Measurements from ENCODE around the gene TINCR. TPM values are rescaled to one million over a fixed set of nuclear protein-coding genes. Genes with fewer than 3 reads are reported as not detected.

The TINCR gene
- total and polyA plus RNA-seq, 2 donors (not counting 3 experiments of a cell fraction or from before 2014, with no cell fraction given): 0.01 TPM; not detected in 1

GRCh38 chr19:5526691-5527090, 41.1 kb downstream of the TINCR start:
- DNase-seq (ENCODE audit: low read depth, low spot score) (no peak), FAIRE-seq (no peak)
- BruUV-seq (replicated peaks): no TSS peak
- no peaks in the 10 kb centered on the region for H3K4me1 ChIP-seq (ENCODE audit: control insufficient read depth, extremely low read depth, insufficient read depth, low read length)
- no peak overlapping the region for H3K9ac ChIP-seq (replicated peaks; ENCODE audit: extremely low read depth, insufficient read depth, low read length)
- no peak overlapping the region for H3K4me3 ChIP-seq (replicated peaks in 1 of 3; ENCODE audit: insufficient read depth in 1 of 3, low read depth in 1 of 3, low read length in 3 of 3)
- intact Hi-C loops (cut with micrococcal nuclease) (no loop called here), dilution Hi-C loops (cut with MboI; ENCODE audit: extremely low pct_ligation_motif_present, low sequenced_read_pairs) (no loop called here)
- no peaks in the 10 kb centered on the region for H3K9me1 ChIP-seq (replicated peaks; ENCODE audit: control insufficient read depth, extremely low read depth, insufficient read depth, low read length)
- no peak overlapping the region for H3K4me2 ChIP-seq (ENCODE audit: insufficient read depth, low read length)
- H4K20me1 ChIP-seq (replicated peaks; ENCODE audit: control insufficient read depth, extremely low read depth, insufficient read depth, low read length): no peaks in the 10 kb centered on the region
- H2AFZ ChIP-seq (ENCODE audit: low read depth, low read length): no peak overlapping the region
- H3K9me3 ChIP-seq (replicated peaks; ENCODE audit: control insufficient read depth, insufficient read depth, low read length): no peaks in the 10 kb centered on the region
- no peaks in the 10 kb centered on the region for H3K79me2 ChIP-seq (ENCODE audit: control insufficient read depth, insufficient read depth, low read length)
- CTCF ChIA-PET: no interaction called here
- H3K36me3 ChIP-seq (ENCODE audit: control insufficient read depth in 2 of 2, extremely low read depth in 1 of 2, insufficient read depth in 2 of 2, low read length in 2 of 2): no peaks in the 10 kb centered on the region
- no peak overlapping the region for H3K27ac ChIP-seq (ENCODE audit: insufficient read depth, low read depth, low read length)
- TF ChIP-seq CTCF (IDR thresholded peaks at IDR 0.05; ENCODE audit: extremely low read depth in 1 of 2, insufficient read depth in 1 of 2, low read depth in 1 of 2, low read length in 2 of 2) (no peak), MAX (IDR thresholded peaks at IDR 0.05; ENCODE audit: insufficient read depth, insufficient read length) (no peak), MYC (IDR thresholded peaks at IDR 0.05; ENCODE audit: low read depth, low read length) (no peak), FOS (IDR thresholded peaks at IDR 0.05; ENCODE audit: borderline replicate concordance, insufficient read depth, low read length) (no peak), EZH2 (IDR thresholded peaks at IDR 0.05; ENCODE audit: borderline replicate concordance, low read depth, low read length, severe bottlenecking) (no peak), POLR2AphosphoS5 (IDR thresholded peaks at IDR 0.05; ENCODE audit: insufficient read depth, low read depth, low read length) (no peak), JUN (IDR thresholded peaks at IDR 0.05; ENCODE audit: borderline replicate concordance, insufficient read depth, insufficient read length, low read depth) (no peak), GATA2 (IDR thresholded peaks at IDR 0.05; ENCODE audit: insufficient read depth, insufficient read length, low read depth, low read length) (no peak), POLR2A (IDR thresholded peaks at IDR 0.05; ENCODE audit: low read depth, low read length) (no peak)
- no peaks in the 10 kb centered on the region for H3K27me3 ChIP-seq (ENCODE audit: control insufficient read depth in 2 of 2, insufficient read depth in 2 of 2, low read length in 2 of 2)
- POLR2A ChIA-PET: no interaction called here

Data from endothelial cell of umbilical vein (primary cell).